Vagina (tissue), 2 donors: Measurements from ENCODE around the gene WWOX.

Experiments used
- POLR2A ChIP-seq, 2 donors: fragments of 450-650 bp; IDR thresholded peaks; one replicate each; pipeline ENCODE4 v1.6.1; 2017; ENCODE audit warnings: antibody characterized with exemption in 2 of 2, mild to moderate bottlenecking in 2 of 2, moderate library complexity in 2 of 2
- POLR2AphosphoS5 ChIP-seq, 2 donors: sonication (generic); formaldehyde crosslinking; IDR thresholded peaks; one replicate each; pipeline ENCODE4 v1.9.0; 2017; ENCODE audit warnings: antibody characterized with exemption in 2 of 2, mild to moderate bottlenecking in 2 of 2, low read depth in 1 of 2; ENCODE audit not compliant: insufficient read depth in 1 of 2
- TF ChIP-seq, protein P1 (sequence below), 3 experiments: fragments of 450-650 bp in 2 of 3; fragments of 200-600 bp in 1 of 3; sonication (generic) in 1 of 3; IDR thresholded peaks; one replicate each; pipeline ENCODE4 v1.5.1; 2017 to 2019; ENCODE audit warnings: antibody characterized with exemption in 3 of 3, mild to moderate bottlenecking in 2 of 3, moderate library complexity in 2 of 3

DNA sequence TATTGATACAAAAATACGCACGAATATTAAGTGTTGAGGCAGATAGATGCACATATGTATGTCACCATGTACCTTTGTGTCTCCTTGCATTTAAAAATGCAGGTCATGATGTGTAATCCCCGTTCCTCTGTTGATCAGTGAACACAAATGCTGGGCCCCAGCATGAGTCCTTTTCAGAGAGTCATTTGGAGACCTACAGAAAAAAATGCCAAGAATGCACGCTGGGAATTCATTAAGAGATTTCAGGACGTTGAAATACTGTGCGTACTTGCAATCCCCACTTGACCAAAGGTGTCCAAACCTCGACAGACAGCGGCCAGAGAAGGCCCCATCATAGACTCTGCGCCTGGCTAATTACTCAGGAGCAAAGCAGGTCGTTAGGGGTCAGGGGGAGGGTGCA is 1005.1 kb downstream of the WWOX start:
- TF ChIP-seq, protein P1, sequence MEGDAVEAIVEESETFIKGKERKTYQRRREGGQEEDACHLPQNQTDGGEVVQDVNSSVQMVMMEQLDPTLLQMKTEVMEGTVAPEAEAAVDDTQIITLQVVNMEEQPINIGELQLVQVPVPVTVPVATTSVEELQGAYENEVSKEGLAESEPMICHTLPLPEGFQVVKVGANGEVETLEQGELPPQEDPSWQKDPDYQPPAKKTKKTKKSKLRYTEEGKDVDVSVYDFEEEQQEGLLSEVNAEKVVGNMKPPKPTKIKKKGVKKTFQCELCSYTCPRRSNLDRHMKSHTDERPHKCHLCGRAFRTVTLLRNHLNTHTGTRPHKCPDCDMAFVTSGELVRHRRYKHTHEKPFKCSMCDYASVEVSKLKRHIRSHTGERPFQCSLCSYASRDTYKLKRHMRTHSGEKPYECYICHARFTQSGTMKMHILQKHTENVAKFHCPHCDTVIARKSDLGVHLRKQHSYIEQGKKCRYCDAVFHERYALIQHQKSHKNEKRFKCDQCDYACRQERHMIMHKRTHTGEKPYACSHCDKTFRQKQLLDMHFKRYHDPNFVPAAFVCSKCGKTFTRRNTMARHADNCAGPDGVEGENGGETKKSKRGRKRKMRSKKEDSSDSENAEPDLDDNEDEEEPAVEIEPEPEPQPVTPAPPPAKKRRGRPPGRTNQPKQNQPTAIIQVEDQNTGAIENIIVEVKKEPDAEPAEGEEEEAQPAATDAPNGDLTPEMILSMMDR (IDR thresholded peaks at IDR 0.05) = no peak
- no peak for TF ChIP-seq POLR2A (IDR thresholded peaks at IDR 0.05)
- TF ChIP-seq POLR2AphosphoS5 (IDR thresholded peaks at IDR 0.05; ENCODE audit: insufficient read depth in 1 of 2, low read depth in 1 of 2) = no peak
